Smooth muscle cell (in vitro differentiated cells): Measurements from ENCODE around the gene KIF11. TPM values are rescaled to one million over a fixed set of nuclear protein-coding genes. Genes with fewer than 3 reads are reported as not detected.
A peak's percentile ranks its signal among the peaks of the same experiment; 100 is the strongest.

ENCODE experiments used
- DNase-seq: peaks from one replicate; lab custom pipeline; 2025; ENCODE audit not compliant: unreplicated experiment; lab: John Stamatoyannopoulos, UW
- H2AFZ ChIP-seq: fragments of 200-600 bp; sonication (generic); 2 replicates; pipeline ENCODE4 v1.6.0; 2016; ENCODE audit warnings: antibody characterized with exemption, low read depth, mild to moderate bottlenecking
- H3F3A ChIP-seq: fragments of 200-600 bp; sonication (generic); 2 replicates; pipeline ENCODE4 v1.6.0; 2017; ENCODE audit warnings: antibody characterized with exemption, low read depth
- H3K27ac ChIP-seq: fragments of 200-600 bp; sonication (generic); 2 replicates; pipeline ENCODE4 v1.5.1; 2016; ENCODE audit warnings: low read depth, mild to moderate bottlenecking
- H3K27me3 ChIP-seq: fragments of 200-600 bp; sonication (generic); 2 replicates; pipeline ENCODE4 v1.6.1; 2016; ENCODE audit warnings: low read depth, mild to moderate bottlenecking
- H3K36me3 ChIP-seq: fragments of 200-600 bp; sonication (generic); 2 replicates; pipeline ENCODE4 v1.5.1; 2016; ENCODE audit warnings: low read depth
- H3K4me1 ChIP-seq: fragments of 200-600 bp; sonication (generic); 2 replicates; pipeline ENCODE4 v1.5.1; 2016; ENCODE audit warnings: low read depth
- H3K4me2 ChIP-seq: fragments of 200-600 bp; sonication (generic); 2 replicates; pipeline ENCODE4 v1.6.0; 2016; ENCODE audit warnings: mild to moderate bottlenecking
- H3K4me3 ChIP-seq: fragments of 200-600 bp; sonication (generic); 2 replicates; pipeline ENCODE4 v1.5.1; 2016; ENCODE audit warnings: mild to moderate bottlenecking
- H3K79me2 ChIP-seq: fragments of 200-600 bp; sonication (generic); 2 replicates; pipeline ENCODE4 v1.6.0; 2016; ENCODE audit warnings: low read depth, mild to moderate bottlenecking
- H3K9ac ChIP-seq: fragments of 200-600 bp; sonication (generic); 2 replicates; pipeline ENCODE4 v1.6.0; 2016; ENCODE audit warnings: low read depth
- H3K9me3 ChIP-seq: fragments of 200-600 bp; sonication (generic); replicated peaks from 2 replicates; pipeline ENCODE4 v1.5.1; 2016; ENCODE audit warnings: low read depth
- H4K20me1 ChIP-seq: fragments of 200-600 bp; sonication (generic); 2 replicates; pipeline ENCODE4 v1.6.0; 2016; ENCODE audit warnings: low read depth
- CTCF ChIP-seq: fragments of 200-600 bp; sonication (generic); IDR thresholded peaks from 2 replicates; pipeline ENCODE4 v1.5.1; 2017; ENCODE audit warnings: borderline replicate concordance, mild to moderate bottlenecking, antibody characterized with exemption; ENCODE audit not compliant: insufficient read depth, poor library complexity, severe bottlenecking
- WGBS: methylation state at CpG from one replicate; pipeline ENCODE4 v1.1.7; 2016; ENCODE audit warnings: low lambda C conversion rate; 5-methylcytosine and 5-hydroxymethylcytosine counted together
- polyA plus RNA-seq: library from polyadenylated mRNA; unstranded; fragments of >200 nt; fragmentation: Nextera tagmentation; extraction: Ambion mirVana; gene quantifications from 2 replicates; pipeline ENCODE4 v1.2.1, GENCODE V29; 2016
- total RNA-seq: library from RNA; depleted of rRNA; stranded (reverse); fragments of >200 nt; gene quantifications from 2 replicates; pipeline ENCODE4 v1.2.3, GENCODE V29; 2014

KIF11 gene
- total and polyA plus RNA-seq, 2 experiments from 2014 or later = 6.0 to 9.1 TPM

- no peaks in the 10 kb centered on the region for H4K20me1 ChIP-seq
- H3K4me1 ChIP-seq = peaks cover 28% of the 10 kb centered on the region
- H3K79me2 ChIP-seq = no peaks in the 10 kb centered on the region
- no peak overlapping the region for H3K9ac ChIP-seq
- H3K4me2 ChIP-seq = peak overlapping the region; percentile 78
- H3F3A ChIP-seq = peaks cover 3% of the 10 kb centered on the region
- H3K27me3 ChIP-seq = peaks cover 88% of the 10 kb centered on the region
- no peak for TF ChIP-seq CTCF
- H2AFZ ChIP-seq = no peak overlapping the region
- no peak overlapping the region for H3K27ac ChIP-seq
- 10% methylated on average over 35 of the region's 35 CpGs for WGBS
- DNase-seq = no peak
- H3K4me3 ChIP-seq = peak overlapping the region; percentile 35
- no peaks in the 10 kb centered on the region for H3K9me3 ChIP-seq
- H3K36me3 ChIP-seq = no peaks in the 10 kb centered on the region
Measured at GRCh38 chr10:92691591-92692079, 98.7 kb downstream of the KIF11 start.

DNA sequence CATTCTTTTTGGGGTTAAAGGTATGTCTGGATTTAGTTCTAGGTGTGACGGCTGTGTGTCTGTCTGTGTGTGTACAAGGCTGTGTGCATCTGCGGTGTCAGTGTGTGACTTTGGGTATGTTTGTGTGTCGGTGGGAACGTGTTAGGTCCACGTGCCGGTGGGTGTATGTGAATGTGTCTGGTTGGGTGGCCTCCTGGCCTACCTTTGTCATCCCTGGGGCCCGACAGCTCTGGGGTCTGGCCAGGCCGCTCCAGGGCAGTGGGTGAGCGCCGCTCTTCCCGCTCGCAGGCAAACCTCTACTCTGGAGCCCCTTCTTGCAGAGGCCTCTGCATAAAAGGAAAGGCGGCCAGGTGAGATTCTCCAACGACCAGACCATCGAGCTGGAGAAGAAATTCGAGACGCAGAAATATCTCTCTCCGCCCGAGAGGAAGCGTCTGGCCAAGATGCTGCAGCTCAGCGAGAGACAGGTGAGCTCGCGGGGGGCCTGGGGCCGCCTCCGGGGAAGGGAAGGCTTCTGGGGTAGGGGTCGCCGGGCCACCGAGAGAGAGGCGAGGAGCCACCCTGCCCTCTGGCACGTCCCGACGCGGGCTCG is 99.2 kb downstream of the KIF11 start:
- H3K9ac ChIP-seq = no peak overlapping the region
- H3K9me3 ChIP-seq = no peaks in the 10 kb centered on the region
- H3K36me3 ChIP-seq = no peaks in the 10 kb centered on the region
- no peaks in the 10 kb centered on the region for H4K20me1 ChIP-seq
- H3K79me2 ChIP-seq = no peaks in the 10 kb centered on the region
- H3K4me3 ChIP-seq = peak overlapping the region; percentile 27
- no peak overlapping the region for H2AFZ ChIP-seq
- DNase-seq = no peak
- WGBS = 9% methylated on average over 34 of the region's 34 CpGs
- peaks cover 3% of the 10 kb centered on the region for H3F3A ChIP-seq
- peaks cover 92% of the 10 kb centered on the region for H3K27me3 ChIP-seq
- H3K27ac ChIP-seq = no peak overlapping the region
- H3K4me1 ChIP-seq = peaks cover 28% of the 10 kb centered on the region
- no peak for TF ChIP-seq CTCF
- peak overlapping the region; percentile 49 for H3K4me2 ChIP-seq

GRCh38 chr10:92692697-92693533 is 100.0 kb downstream of the KIF11 start:
- no peak for TF ChIP-seq CTCF
- peak overlapping the region; percentile 27 for H3K4me3 ChIP-seq
- H3K4me2 ChIP-seq = peak overlapping the region; percentile 49
- H3K36me3 ChIP-seq = no peaks in the 10 kb centered on the region
- H3K79me2 ChIP-seq = no peaks in the 10 kb centered on the region
- no peaks in the 10 kb centered on the region for H3K9me3 ChIP-seq
- H2AFZ ChIP-seq = no peak overlapping the region
- H3K4me1 ChIP-seq = peaks cover 28% of the 10 kb centered on the region
- no peaks in the 10 kb centered on the region for H4K20me1 ChIP-seq
- peaks cover 8% of the 10 kb centered on the region for H3F3A ChIP-seq
- H3K9ac ChIP-seq = no peak overlapping the region
- 25% methylated on average over 7 of the region's 7 CpGs for WGBS
- no peak for DNase-seq
- no peak overlapping the region for H3K27ac ChIP-seq
- H3K27me3 ChIP-seq = peaks cover 88% of the 10 kb centered on the region

DNA sequence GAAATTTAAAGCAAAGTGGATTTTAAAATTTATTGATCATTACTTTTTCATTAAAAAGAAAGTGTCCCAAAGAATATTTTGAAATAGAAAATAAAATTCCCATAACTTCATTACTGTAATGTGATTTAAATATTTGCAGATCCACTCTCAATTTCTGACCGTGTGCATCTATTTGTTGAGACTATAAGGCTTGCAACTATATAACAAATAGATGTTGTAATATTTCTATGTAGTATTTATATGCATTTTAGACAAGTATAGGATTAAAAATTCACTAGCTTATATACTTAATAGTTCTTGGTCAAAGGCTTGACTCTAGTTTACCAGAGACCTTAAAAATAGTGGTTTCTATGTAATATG is 100.6 kb downstream of the KIF11 start:
- 52% methylated on average over 1 of the region's 1 CpG for WGBS
- no peak overlapping the region for H2AFZ ChIP-seq
- no peak for DNase-seq
- no peaks in the 10 kb centered on the region for H3K36me3 ChIP-seq
- peaks cover 28% of the 10 kb centered on the region for H3K4me1 ChIP-seq
- no peaks in the 10 kb centered on the region for H3K9me3 ChIP-seq
- no peak overlapping the region for H3K9ac ChIP-seq
- no peak for TF ChIP-seq CTCF
- no peaks in the 10 kb centered on the region for H4K20me1 ChIP-seq
- H3K27ac ChIP-seq = no peak overlapping the region
- H3K4me3 ChIP-seq = no peak overlapping the region
- H3K79me2 ChIP-seq = no peaks in the 10 kb centered on the region
- peaks cover 82% of the 10 kb centered on the region for H3K27me3 ChIP-seq
- no peak overlapping the region for H3K4me2 ChIP-seq
- H3F3A ChIP-seq = peaks cover 12% of the 10 kb centered on the region
